H1 (cell line): ENCODE data around the gene GNG12. TPM values are rescaled to one million over a fixed set of nuclear protein-coding genes. Genes with fewer than 3 reads are reported as not detected.

Experiments used
- CEBPB ChIP-seq: IDR thresholded peaks from 2 replicates; pipeline ENCODE4 v1.6.1; 2012; ENCODE audit warnings: low read depth, low read length
- EP300 ChIP-seq, 2 experiments: IDR thresholded peaks; 1 replicate in 1 of 2; 2 replicates in 1 of 2; pipeline ENCODE4 v1.6.1; 2011 to 2012; ENCODE audit warnings: low read depth in 2 of 2, low read length in 2 of 2, mild to moderate bottlenecking in 2 of 2, borderline replicate concordance in 1 of 2, inconsistent platforms in 1 of 2, moderate library complexity in 1 of 2
- KDM4A ChIP-seq: IDR thresholded peaks from one replicate; pipeline ENCODE4 v1.7.1; 2012; ENCODE audit warnings: low read depth, mild to moderate bottlenecking, moderate library complexity, low read length, inconsistent platforms; ENCODE audit not compliant: severe bottlenecking
- NANOG ChIP-seq: IDR thresholded peaks from 2 replicates; pipeline ENCODE4 v1.6.1; 2011; ENCODE audit warnings: low read length, low read depth, mild to moderate bottlenecking, inconsistent platforms; ENCODE audit not compliant: insufficient read depth, poor library complexity, severe bottlenecking
- SIN3A ChIP-seq, 2 experiments: IDR thresholded peaks in 1 of 2; conservative IDR thresholded peaks in 1 of 2; 2 replicates each; pipeline ENCODE4 v1.6.1; 2011 to 2012; ENCODE audit warnings: low read length in 2 of 2, improper control_type of control experiment in 1 of 2, low read depth in 1 of 2, mild to moderate bottlenecking in 1 of 2
- SUZ12 ChIP-seq: fragments of 200-600 bp; sonication (generic); IDR thresholded peaks from 2 replicates; pipeline ENCODE4 v1.6.1; 2012; ENCODE audit warnings: mild to moderate bottlenecking, inconsistent platforms, low read length, moderate library complexity, mixed read lengths
- TBP ChIP-seq: IDR thresholded peaks from 2 replicates; pipeline ENCODE4 v1.6.1; 2011; ENCODE audit warnings: low read depth, low read length, improper control_type of control experiment
- ZNF274 ChIP-seq: IDR thresholded peaks from 2 replicates; pipeline ENCODE4 v1.7.0; 2012; ENCODE audit warnings: low read length, borderline replicate concordance; ENCODE audit errors: extremely low read depth
- polyA plus RNA-seq, 7 experiments: library from polyadenylated mRNA; depleted of rRNA in 3 of 7; stranded (reverse) in 5 of 7; unstranded in 2 of 7; fragments of >200 nt in 5 of 7; fragments of 200-250 nt in 2 of 7; gene quantifications; 1 replicate in 5 of 7; 2 replicates in 1 of 7; 4 replicates in 1 of 7; pipeline versions ENCODE4 v1.2.1 to v1.2.3, GENCODE V29; 2011 to 2013; ENCODE audit warnings: missing spikeins in 2 of 7, mixed read lengths in 2 of 7
- total RNA-seq: library from RNA; stranded (reverse); fragmentation: NEBNext Ultra II Directional; extraction: Animal tissue kit (Norgen Biotek cat#: 25700); gene quantifications from 2 replicates; pipeline ENCODE4 v1.2.1, GENCODE V29; 2021

GNG12 gene
- total and polyA plus RNA-seq, 2 of the 8 experiments (the other 6 are each of a cell fraction or from before 2014, with no cell fraction given), result 11.4 to 35.8 TPM

- TF ChIP-seq CEBPB, result no peak
- TF ChIP-seq NANOG, result no peak
- no peak for TF ChIP-seq EP300 (IDR thresholded peaks at IDR 0.05; ENCODE audit: borderline replicate concordance in 1 of 2, low read depth in 2 of 2, low read length in 2 of 2)
- TF ChIP-seq TBP, result no peak
- no peak for TF ChIP-seq KDM4A
- no peak for TF ChIP-seq SIN3A (conservative IDR thresholded peaks at IDR 0.05 in 1 of 2, IDR thresholded peaks at IDR 0.05 in 1 of 2; ENCODE audit: low read depth in 1 of 2, low read length in 2 of 2)
- TF ChIP-seq SUZ12, result no peak
- no peak for TF ChIP-seq ZNF274
Measured at GRCh38 chr1:67759066-67759465, 74.2 kb downstream of the GNG12 start (continued).
